Left cardiac atrium (tissue), 4 donors: ENCODE measurements around the gene ZNF18. TPM values are rescaled to one million over a fixed set of nuclear protein-coding genes. Genes with fewer than 3 reads are reported as not detected.

Experiments
- ATAC-seq, 2 donors: fragments of 200-7000 bp; cut with Tn5 transposase; one replicate each; pipeline ENCODE4 v1.9.1; 2020; ENCODE audit warnings: mild to moderate bottlenecking in 2 of 2, moderate library complexity in 2 of 2
- DNase-seq: peaks from one replicate; pipeline ENCODE4 v3.0.0-alpha.2; 2020
- intact Hi-C, 2 donors: fragments of 100-400 bp; cut with DNase I; formaldehyde crosslinking; loops; one replicate each; pipeline versions ENCODE4 v1.14.1 to v1.15.1; 2022 to 2023
- long read RNA-seq: library from polyadenylated mRNA; unstranded; transcript quantifications from one replicate; pipeline ENCODE4 v2.0.0, GENCODE V29; 2021
- total RNA-seq, 2 donors: library from RNA; stranded (reverse); fragmentation: NEBNext Ultra II Directional; extraction: Animal tissue kit (Norgen Biotek cat#: 25700); gene quantifications; one replicate each; pipeline ENCODE4 v1.2.1, GENCODE V29; 2021
- donor health status: DM: no; HTN: yes; CAD: no.
- donor health status: DM: no; HTN: yes; CAD: no; lungs with severe emphysema.
- donor health status: DM: yes; HTN: yes; CAD: no.
- donor health status: Dilated cardiomyopathy.

ZNF18 gene, protein sequence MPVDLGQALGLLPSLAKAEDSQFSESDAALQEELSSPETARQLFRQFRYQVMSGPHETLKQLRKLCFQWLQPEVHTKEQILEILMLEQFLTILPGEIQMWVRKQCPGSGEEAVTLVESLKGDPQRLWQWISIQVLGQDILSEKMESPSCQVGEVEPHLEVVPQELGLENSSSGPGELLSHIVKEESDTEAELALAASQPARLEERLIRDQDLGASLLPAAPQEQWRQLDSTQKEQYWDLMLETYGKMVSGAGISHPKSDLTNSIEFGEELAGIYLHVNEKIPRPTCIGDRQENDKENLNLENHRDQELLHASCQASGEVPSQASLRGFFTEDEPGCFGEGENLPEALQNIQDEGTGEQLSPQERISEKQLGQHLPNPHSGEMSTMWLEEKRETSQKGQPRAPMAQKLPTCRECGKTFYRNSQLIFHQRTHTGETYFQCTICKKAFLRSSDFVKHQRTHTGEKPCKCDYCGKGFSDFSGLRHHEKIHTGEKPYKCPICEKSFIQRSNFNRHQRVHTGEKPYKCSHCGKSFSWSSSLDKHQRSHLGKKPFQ
- total RNA-seq, result 1 to 10 TPM; 3.8 to 5.4 TPM
- long read RNA-seq, transcript ZNF18-202 (7 exons, 2,261 nt), result major isoform, 5 of 13 reads
- long read RNA-seq, partial matches to known transcripts, result 2 of 13 reads
- long read RNA-seq, other reads (novel, unspliced or antisense), result 3 of 13 reads

DNA sequence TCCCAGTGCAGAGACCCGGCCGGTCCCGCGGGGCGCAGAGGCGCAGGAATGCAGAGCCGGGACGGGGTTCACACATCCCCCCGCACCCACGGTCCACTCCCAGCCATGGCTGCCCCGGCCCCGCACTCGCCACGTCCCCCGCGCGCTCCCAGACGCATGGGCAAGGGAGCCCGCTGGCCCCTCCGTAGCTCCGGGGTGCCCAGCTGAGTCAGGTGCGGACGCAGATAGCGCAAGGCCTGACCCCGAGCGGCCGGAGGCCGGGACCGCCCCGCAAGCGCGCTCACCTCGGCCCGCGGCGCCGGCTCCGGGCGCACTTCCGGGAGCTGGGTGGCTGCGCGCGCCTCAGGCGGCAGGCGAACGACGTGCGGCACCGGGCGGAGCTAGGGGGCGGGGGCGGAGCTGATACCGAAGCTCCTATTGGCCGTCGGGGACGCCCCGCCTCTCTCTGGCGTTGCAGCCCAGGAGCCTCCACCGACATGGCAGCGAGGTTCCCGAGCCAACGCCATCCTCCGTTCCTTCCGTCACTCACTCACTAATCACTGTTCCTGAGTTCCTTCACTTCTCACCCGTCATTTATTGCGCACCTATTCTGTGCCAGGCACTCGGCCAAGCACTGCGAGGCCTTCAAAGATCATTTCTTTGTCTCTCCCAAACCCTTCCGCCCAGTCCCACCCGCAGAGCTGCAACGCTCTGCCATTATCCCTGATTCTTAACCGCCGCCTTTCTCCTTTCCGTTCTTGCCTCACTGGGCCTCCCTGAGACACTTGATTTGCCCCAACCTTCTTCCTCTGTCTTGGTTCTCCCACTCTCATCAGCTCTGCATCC, at the start of gene ZNF18:
Gene ZNF18 (minus strand): TSS at position 329 of the 825 bp plus-strand sequence. CDS start 4,646 bp downstream, outside the sequence.
- DNase-seq, result peak; percentile 99

DNA sequence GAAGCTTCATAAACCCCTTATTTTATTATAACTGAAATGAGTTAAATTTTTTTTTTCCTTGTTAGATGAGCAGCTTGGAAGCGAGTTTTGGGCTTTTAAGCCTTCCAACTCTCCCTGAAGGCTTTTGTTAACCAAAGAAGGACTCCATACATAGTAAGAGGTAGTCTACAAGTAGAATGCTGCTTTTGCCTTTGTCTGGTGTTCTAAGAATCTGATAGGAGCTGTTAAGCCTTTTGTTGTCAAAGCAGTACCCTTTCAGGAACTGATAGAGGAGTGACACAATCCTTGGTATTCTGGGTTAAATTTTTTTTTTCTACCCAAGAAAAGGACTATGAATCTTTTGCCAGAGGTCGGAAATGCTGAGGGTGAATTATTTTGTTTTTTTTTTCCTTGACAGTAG, 49.5 kb upstream of the ZNF18 start:
- DNase-seq, result no peak
- intact Hi-C loops, result no loop called here
- no peak for ATAC-seq

More for the DNA sequence above, at the start of gene ZNF18:
- intact Hi-C loops, result no loop called here
- ATAC-seq, result peak; percentile 100

DNA sequence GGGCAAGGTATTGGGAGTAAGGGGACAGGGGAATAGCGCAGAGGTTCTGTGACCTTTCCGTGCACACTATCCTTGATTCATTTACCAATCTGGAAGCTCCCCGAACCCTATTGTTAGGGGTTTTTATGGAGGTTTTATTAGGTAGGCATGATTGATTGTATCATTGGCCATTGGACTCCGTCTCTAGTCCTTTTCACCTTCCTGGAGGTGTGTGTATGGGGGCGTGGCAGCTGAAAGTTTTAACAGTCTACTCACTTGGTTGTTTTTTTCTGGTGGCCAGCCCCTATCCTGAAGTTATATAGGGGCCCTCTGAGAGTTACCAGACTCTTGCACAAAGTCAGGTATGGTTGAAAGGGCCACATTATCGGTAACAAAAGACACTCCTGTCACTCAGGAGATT, 46.4 kb upstream of the ZNF18 start:
- intact Hi-C loops, result no loop called here
- ATAC-seq (no peak), DNase-seq (no peak)

DNA sequence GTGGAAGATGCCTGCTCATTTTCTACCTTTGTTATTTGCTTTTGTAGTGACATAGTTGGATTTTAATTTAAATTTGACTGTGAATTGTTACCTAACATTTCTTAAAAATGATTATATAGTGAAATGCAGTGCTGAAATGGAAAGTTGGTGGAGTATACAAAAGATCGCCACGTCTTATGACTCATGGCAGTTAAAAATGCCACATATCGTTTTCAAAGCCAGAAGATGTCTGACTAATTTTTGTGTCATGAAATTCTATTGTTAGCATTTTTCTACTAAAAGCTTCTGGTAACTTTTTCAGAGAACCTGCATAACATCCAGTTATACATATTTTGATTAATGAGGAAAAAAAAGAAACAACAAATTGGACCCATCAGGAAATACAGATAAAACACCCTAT, 44.0 kb upstream of the ZNF18 start:
- DNase-seq (no peak), ATAC-seq (no peak)
- intact Hi-C loops, result no loop called here

DNA sequence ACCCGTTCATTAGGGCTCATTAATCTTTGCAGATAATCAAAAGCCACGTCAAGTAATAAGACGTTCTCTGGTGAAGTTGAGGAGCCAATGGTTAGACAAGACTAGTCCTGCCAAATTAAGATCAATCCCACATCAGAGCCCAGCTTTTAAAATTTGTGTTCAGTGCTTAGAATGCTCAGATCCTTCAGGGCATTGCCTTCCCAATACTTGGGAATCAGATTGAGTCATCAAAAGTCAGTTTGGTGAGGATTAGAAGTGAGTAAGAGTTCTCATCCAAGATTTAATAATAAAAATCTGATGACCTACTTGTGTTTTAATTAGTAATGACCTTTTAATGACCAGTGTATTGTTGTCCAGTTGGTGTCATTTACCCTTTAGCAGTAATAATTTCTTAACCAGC, 43.2 kb upstream of the ZNF18 start:
- ATAC-seq (no peak), DNase-seq (no peak)
- intact Hi-C loops, result no loop called here

DNA sequence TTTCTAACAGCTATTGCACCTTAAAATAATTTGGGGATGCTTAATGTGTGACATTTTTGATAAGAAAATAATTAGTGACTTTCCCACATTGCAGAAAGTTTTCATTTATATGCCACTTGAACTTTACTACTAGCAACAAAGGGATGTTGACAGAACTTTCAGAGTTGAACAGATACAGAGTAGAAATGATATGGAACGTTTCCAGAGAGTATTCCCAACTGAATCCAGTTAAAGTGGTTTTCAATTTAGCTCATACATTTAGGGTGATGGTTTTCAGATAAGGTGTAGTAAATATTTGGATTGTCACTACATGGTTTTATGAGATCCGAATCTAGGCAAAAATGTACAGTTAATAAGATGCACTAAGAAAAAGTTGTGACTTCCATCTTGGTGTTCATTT, 40.7 kb upstream of the ZNF18 start:
- intact Hi-C loops, result no loop called here
- ATAC-seq (no peak), DNase-seq (no peak)

DNA sequence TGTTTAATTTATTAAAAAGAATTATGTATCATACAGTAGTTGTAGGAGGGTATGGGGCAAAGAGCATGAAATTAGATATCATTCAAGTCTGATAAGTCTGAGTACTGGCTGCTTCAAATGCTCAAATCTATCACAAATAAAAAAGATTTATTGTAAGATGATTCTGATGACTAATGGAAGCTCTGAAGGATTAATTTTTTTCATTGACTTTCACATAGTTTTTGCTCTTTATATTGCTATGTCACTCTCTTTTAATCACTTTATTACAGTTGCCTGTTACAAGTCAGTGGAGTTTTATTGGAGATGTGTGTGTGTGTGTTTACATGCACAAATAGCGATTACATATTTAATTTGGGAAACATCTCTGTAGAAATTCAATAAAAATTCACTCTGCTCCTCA, 38.4 kb upstream of the ZNF18 start:
- DNase-seq (no peak), ATAC-seq (no peak)
- intact Hi-C loops, result no loop called here

DNA sequence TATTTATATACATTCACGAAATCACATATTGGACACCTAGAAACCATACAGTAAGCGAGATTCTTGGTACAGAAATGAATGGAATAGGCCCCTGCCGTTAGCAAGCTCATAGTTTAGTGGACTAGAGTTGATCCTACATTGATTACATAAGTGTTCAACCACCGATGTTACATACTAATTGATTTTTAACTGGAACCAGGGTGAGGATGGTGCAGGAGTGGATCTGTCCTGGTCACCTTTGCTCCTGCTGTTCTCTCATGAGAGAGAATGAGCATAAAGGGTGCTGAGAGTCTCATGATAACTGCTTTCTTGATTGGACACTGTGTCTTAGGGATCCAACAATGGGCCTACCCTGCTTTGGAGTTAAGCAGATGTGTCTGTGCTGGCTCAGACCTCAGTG, 37.3 kb upstream of the ZNF18 start:
- DNase-seq (no peak), ATAC-seq (no peak)
- intact Hi-C loops, result no loop called here

DNA sequence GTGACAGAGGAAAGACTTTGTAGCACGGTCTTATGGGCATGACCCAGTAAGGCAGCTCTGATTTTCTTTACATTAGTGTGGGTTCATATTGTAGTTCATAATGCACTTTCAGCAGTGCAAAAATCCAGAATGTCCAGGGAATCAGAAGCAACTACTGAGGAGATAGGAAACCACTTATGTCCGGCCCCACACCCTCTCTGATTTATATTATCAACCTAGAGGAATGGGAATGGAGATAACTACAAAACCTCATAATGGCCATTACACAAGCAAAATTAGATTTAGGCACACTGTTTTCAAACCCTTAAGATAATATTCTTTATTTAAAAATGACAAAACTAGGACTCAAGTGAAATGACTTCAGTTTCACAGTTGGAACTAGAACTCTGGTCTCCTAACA, 31.3 kb upstream of the ZNF18 start:
- intact Hi-C loops, result no loop called here
- DNase-seq (no peak), ATAC-seq (no peak)

DNA sequence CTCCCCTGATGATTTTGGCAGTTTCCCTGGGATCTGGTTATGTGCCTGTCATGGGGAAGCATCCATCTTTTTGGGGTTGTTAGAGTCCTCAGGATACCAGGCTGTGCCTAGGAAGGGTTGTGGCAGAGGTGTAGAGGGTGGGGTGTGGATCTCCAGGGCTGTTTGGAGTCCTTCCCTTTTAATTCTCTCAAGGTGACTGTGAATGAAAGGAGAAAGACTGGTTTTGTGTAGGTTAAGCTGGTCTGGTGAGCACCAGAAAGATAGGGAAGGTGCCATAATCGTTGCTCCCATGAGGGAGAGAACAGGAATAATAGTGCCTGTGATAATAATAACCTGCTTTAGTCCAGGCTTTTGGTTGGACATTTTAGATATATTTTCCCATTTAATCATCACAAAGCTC, 30.4 kb upstream of the ZNF18 start:
- no peak for DNase-seq
- intact Hi-C loops, result no loop called here
- no peak for ATAC-seq

DNA sequence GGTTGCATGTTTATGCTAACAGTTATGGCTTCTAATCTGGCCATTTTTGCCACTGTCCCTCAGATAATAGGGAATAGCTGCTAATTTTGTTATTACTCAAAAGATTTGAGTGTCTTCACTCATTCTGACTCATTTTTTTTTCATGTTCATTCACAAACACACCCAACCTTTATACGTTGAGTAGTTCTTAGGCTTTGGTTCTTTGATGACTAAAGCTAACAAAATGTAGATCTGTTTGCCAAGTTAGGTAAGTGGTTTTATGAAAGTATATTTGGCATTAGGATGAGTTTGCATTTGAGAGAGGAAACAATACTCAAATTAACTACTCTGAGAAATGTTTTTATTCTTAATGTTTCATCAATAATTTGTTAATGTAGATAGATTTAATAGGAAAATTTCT, 27.1 kb upstream of the ZNF18 start:
- intact Hi-C loops, result no loop called here

DNA sequence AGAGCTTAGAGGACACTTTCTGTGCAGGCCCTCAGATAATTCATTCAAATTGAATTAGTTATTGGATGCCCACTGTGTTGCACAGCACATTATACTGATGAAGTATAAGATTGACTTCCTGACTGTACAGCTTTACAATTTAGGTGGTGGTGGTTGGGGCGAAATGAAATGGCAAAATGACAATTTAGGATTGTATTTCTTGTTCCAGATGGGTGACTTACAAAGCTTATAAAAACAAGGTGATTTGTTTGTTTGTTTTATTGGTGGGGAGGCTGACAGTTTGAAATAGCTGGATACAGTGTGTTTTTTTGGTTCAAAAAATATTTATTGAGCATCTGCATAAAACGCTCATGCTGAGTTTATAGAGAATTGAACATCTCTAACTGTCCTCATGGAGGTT, 25.0 kb upstream of the ZNF18 start:
- no peak for DNase-seq
- no peak for ATAC-seq
- intact Hi-C loops, result no loop called here

More for the DNA sequence above, 27.1 kb upstream of the ZNF18 start:
- DNase-seq (no peak), ATAC-seq (no peak)

DNA sequence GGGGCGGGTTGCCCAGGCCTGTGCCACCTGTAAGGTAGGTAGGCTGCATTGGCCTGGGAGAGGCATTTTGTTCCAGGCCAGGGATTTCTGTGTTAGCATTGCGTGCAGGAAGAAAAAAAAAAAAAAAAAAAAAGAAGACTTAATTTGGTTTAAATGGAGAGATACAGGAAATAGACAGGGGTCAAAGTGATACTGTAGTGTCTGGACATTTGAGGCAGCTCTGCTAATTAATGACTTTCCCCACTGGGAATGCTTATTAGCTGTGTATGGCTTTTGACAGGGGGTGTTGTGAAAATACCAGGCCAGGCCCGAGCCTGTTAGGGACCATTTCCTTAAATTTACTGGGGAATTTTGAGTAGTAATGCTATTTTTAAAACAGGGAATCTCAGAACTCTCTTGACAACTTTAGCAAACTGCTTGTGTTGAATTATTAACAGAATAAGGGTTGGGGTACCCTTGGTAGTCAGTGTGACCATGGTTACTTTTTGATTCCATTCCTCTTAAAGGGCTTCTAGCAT, 24.4 kb upstream of the ZNF18 start:
- intact Hi-C loops, result no loop called here

DNA sequence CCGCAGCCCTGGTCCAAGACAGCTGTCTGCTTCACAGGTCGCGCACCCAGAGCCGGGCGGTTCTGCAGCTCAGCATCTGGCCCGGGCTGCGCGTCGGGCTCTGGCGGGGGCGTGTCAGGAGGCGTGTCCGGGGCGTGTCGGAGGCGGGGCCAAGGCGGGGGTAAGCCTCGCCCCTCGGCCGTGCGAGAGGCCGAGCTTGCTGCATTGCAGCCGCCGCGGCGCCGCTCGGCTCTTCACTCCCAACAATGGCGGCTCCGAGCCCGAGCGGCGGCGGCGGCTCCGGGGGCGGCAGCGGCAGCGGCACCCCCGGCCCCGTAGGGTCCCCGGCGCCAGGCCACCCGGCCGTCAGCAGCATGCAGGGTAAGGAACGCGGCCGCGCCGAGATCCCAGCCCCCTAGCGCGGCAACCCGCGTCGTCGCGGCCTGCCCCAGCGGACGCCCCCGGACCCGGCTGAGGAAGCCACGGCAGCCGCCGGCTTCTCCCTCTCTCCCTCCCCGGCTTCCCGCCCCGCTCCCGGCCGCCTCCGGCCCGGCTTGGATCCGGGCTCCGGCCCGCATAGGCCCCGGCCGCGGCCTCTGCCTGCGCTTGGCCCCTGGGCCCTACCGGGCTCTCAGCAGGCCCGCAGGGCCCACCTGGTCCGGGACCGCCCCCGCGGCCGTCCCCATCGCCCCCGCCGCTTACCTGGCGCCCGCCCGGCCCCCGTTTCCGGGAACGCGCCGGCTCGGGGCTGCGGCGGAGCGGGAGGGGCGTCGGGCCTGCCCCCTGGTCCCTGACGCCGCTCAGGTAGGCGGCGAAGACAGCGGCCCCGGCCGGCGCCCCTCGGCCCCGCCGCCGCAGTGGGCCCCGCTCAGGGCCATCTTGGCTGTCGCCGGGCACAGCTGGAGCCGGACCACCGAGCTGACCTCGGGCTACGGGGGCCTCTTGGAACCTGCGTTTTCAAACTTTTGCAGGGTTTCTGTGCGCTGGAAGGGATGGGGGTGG, 23.7 kb upstream of the ZNF18 start, which contains the start of gene MAP2K4:
Gene MAP2K4 (plus strand): TSS at position 236 of the 981 bp plus-strand sequence. CDS start 10 bp downstream, at position 246.
- ATAC-seq, result peak; percentile 100
- peak; percentile 91 for DNase-seq
- intact Hi-C loops, result no loop called here

More for the DNA sequence above, 24.4 kb upstream of the ZNF18 start:
- DNase-seq (no peak), ATAC-seq (no peak)

DNA sequence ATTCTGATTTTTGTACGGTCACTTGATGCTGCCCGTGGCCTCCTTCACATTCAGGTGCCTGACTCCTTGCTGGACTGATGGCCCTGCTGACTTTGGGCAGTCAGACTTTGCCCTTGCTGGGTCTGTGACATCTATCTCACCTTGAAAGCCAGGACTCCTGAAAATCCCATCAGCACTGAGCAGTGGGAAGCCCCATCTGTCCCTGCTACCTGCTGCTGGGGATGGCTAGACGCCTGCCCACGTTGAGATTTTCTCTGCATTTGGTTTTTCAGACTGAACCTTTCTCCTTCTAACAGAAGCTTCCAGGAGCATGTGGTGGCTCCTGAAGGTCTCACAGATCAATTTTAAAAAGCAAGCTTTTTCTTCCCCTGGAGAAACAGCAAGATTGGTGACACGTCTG, 10.2 kb upstream of the ZNF18 start:
- no peak for DNase-seq
- ATAC-seq, result no peak
- intact Hi-C loops, result no loop called here

DNA sequence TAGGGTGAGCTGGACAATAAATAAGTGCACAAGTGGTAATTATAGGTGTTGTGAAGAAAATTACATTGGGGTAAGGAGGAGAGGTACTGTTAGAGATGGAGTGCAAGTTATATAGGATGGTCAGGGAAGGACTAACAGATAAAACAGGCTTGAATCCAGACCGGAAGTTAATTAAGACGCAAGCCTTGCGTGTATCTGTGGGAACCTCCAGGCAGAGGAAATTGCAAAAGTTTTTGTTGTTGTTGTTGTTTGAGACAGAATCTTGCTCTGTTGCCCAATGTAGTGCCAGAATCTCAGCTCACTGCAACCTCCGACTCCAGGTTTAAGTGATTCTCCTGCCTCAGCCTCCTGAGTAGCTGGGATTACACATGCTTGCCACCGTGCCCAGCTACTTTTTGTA, 2.4 kb upstream of the ZNF18 start:
- no peak for DNase-seq
- intact Hi-C loops, result no loop called here
- no peak for ATAC-seq

DNA sequence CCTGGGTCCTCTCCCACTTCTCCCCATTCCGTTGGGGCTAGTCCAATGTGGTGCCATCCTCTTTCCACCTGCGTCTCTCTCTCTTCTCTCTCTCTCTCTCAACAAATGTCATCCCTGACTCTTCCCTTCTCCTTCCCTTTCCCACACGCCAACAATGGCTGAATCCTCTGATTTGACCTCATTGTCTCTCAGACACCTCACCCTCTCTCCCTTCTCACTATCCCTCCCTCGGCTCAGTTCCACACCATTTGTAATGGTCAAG, 628 bp upstream of the ZNF18 start:
- intact Hi-C loops, result no loop called here
- DNase-seq (no peak), ATAC-seq (no peak)

DNA sequence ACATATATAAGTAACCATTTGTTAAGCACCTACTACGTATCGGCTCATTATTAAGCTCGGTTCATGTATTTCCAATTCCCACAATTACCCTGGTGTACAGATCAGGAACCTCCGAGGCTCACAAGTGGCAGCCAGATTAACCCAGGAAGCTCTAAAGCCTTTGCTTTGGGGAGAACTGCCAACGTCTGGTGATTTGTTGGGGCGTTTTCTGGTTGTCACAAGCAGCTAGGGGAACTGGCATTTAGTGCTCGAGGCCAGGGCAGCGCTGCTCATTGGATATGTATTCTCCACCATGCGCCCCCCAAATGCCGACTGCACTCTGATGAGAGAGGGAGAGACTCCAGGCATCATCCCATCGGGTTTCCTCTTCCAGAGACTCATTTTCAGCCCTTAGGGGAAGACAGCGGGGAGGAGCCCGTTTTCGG, 541 bp downstream of the ZNF18 start:
- intact Hi-C loops, result no loop called here

DNA sequence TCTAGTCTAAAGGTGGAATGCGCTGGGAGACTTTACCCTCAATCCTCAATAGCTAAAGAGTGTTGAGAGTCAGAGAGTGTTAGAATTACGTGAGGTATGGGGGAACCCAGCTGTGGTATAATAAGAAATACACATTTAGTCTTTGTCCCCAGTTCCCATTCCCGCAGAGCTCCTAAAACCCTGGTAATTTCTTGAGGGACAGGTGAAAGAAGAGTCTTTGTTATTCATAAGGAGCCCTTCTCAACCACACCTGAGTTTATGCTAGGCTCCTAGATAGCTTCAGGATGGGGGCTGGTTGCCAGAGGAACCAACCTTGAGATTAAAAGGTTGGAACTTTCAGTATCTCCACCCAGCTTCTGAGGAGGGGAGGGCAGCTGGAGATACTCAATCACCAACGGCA, 5.8 kb downstream of the ZNF18 start:
- intact Hi-C loops, result no loop called here
- ATAC-seq (no peak), DNase-seq (no peak)

More for the DNA sequence above, 541 bp downstream of the ZNF18 start:
- DNase-seq (no peak), ATAC-seq (peak; percentile 28 to 40)
